ENCODE measurements around the gene ZNF662. TPM values are rescaled to one million over a fixed set of nuclear protein-coding genes. Genes with fewer than 3 reads are reported as not detected.

The ZNF662 gene
- total RNA-seq: 1 to 10 TPM; 5.9 to 7.7 TPM
- long read RNA-seq, partial matches to known transcripts: 0 of 1 reads
- long read RNA-seq, other reads (novel, unspliced or antisense): 1 of 1 reads

- intact Hi-C loops (cut with DNase I, micrococcal nuclease): no loop called here
- DNase-seq: peak; percentile 39 to 50
- peak; percentile 92 for ATAC-seq
Observed at GRCh38 chr3:42906070-42906847, at the start of gene ZNF662. Gene ZNF662, plus strand, starts transcription at chr3:42906142. Its CDS starts 1,973 bp downstream, at chr3:42908115.

GRCh38 chr3:42856544-42856943, 49.4 kb upstream of the ZNF662 start:
- no peak for ATAC-seq
- no peak for DNase-seq
- intact Hi-C loops (cut with DNase I, micrococcal nuclease): no loop called here

- DNase-seq (no peak), ATAC-seq (no peak)
- intact Hi-C loops (cut with DNase I, micrococcal nuclease): no loop called here
Observed at GRCh38 chr3:42864321-42864950, 41.5 kb upstream of the ZNF662 start.

GRCh38 chr3:42865256-42865655, 40.7 kb upstream of the ZNF662 start:
- intact Hi-C loops (cut with DNase I, micrococcal nuclease): no loop called here
- no peak for ATAC-seq
- DNase-seq: no peak

- intact Hi-C loops (cut with DNase I, micrococcal nuclease): no loop called here
- no peak for ATAC-seq
- DNase-seq: no peak
Observed at GRCh38 chr3:42867138-42867537, 38.8 kb upstream of the ZNF662 start.

- intact Hi-C loops (cut with DNase I, micrococcal nuclease): no loop called here
- DNase-seq: no peak
- no peak for ATAC-seq
Observed at GRCh38 chr3:42868841-42869240, 37.1 kb upstream of the ZNF662 start.

GRCh38 chr3:42871592-42872196, 34.2 kb upstream of the ZNF662 start:
- ATAC-seq: no peak
- DNase-seq: no peak
- intact Hi-C loops (cut with DNase I, micrococcal nuclease): no loop called here

GRCh38 chr3:42872718-42873117, 33.2 kb upstream of the ZNF662 start:
- no peak for ATAC-seq
- intact Hi-C loops (cut with DNase I, micrococcal nuclease): no loop called here
- no peak for DNase-seq

GRCh38 chr3:42873221-42873982, 32.5 kb upstream of the ZNF662 start:
- DNase-seq (no peak), ATAC-seq (no peak)
- intact Hi-C loops (cut with DNase I, micrococcal nuclease): no loop called here

GRCh38 chr3:42874749-42875148, 31.2 kb upstream of the ZNF662 start:
- ATAC-seq: no peak
- no peak for DNase-seq
- intact Hi-C loops (cut with DNase I, micrococcal nuclease): no loop called here

- intact Hi-C loops (cut with DNase I, micrococcal nuclease): no loop called here
- DNase-seq: no peak
- no peak for ATAC-seq
Observed at GRCh38 chr3:42875325-42876151, 30.4 kb upstream of the ZNF662 start, which contains the start of gene CYP8B1. Gene CYP8B1, minus strand, starts transcription at chr3:42875879. Its CDS starts 63 bp downstream, at chr3:42875816.

GRCh38 chr3:42876401-42876800, 29.5 kb upstream of the ZNF662 start:
- intact Hi-C loops (cut with DNase I, micrococcal nuclease): no loop called here
- DNase-seq (no peak), ATAC-seq (no peak)

- intact Hi-C loops (cut with DNase I, micrococcal nuclease): no loop called here
Observed at GRCh38 chr3:42876940-42877720, 28.8 kb upstream of the ZNF662 start.

GRCh38 chr3:42877881-42878280, 28.1 kb upstream of the ZNF662 start:
- DNase-seq (no peak), ATAC-seq (no peak)
- intact Hi-C loops (cut with DNase I, micrococcal nuclease): no loop called here

More at GRCh38 chr3:42876940-42877720, 28.8 kb upstream of the ZNF662 start:
- ATAC-seq (no peak), DNase-seq (no peak)

GRCh38 chr3:42880183-42880582, 25.8 kb upstream of the ZNF662 start:
- intact Hi-C loops (cut with DNase I, micrococcal nuclease): no loop called here
- DNase-seq (no peak), ATAC-seq (no peak)

GRCh38 chr3:42880601-42881451, 25.1 kb upstream of the ZNF662 start:
- ATAC-seq: peak; percentile 100
- intact Hi-C loops (cut with DNase I, micrococcal nuclease): no loop called here
- DNase-seq: peak; percentile 81 to 87

Measured in left colon (tissue), 2 donors.